Measurements from ENCODE around the gene ABHD14A. TPM values are rescaled to one million over a fixed set of nuclear protein-coding genes. Genes with fewer than 3 reads are reported as not detected.

ABHD14A gene
- total and polyA plus RNA-seq, 2 of the 13 experiments (the other 11 are each of a cell fraction or from before 2014, with no cell fraction given), result 29.5 to 46.9 TPM

DNA sequence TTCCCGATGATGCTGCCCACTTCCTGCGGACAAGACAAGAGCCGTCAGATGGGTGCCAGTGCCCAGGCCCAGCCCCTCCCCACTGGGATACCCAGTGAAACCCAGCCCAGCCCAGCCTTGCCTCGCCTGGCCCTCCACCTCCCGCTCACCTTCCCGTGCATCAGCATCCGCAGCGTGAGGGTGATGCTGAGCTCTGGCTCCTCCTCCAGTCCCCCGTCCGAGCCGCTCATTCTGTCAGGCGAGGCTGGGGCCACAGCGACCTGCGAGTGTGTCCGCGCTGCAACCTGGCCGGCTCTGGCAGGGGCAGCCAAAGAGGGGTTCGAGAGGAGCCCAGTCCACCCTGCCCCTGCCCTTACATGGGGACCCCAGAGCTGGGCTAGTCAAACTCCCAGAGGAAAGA lies 13.9 kb upstream of the ABHD14A start (continued):
- TF ChIP-seq, protein P1, sequence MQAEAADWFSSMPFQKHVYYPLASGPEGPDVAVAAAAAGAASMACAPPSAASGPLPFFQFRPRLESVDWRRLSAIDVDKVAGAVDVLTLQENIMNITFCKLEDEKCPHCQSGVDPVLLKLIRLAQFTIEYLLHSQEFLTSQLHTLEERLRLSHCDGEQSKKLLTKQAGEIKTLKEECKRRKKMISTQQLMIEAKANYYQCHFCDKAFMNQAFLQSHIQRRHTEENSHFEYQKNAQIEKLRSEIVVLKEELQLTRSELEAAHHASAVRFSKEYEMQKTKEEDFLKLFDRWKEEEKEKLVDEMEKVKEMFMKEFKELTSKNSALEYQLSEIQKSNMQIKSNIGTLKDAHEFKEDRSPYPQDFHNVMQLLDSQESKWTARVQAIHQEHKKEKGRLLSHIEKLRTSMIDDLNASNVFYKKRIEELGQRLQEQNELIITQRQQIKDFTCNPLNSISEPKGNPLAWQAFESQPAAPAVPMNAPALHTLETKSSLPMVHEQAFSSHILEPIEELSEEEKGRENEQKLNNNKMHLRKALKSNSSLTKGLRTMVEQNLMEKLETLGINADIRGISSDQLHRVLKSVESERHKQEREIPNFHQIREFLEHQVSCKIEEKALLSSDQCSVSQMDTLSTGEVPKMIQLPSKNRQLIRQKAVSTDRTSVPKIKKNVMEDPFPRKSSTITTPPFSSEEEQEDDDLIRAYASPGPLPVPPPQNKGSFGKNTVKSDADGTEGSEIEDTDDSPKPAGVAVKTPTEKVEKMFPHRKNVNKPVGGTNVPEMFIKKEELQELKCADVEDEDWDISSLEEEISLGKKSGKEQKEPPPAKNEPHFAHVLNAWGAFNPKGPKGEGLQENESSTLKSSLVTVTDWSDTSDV (CRISPR knock-in tag; IDR thresholded peaks at IDR 0.05), result no peak
- no peak for TF ChIP-seq RNF2 (conservative IDR thresholded peaks at IDR 0.05; ENCODE audit: low read depth)

DNA sequence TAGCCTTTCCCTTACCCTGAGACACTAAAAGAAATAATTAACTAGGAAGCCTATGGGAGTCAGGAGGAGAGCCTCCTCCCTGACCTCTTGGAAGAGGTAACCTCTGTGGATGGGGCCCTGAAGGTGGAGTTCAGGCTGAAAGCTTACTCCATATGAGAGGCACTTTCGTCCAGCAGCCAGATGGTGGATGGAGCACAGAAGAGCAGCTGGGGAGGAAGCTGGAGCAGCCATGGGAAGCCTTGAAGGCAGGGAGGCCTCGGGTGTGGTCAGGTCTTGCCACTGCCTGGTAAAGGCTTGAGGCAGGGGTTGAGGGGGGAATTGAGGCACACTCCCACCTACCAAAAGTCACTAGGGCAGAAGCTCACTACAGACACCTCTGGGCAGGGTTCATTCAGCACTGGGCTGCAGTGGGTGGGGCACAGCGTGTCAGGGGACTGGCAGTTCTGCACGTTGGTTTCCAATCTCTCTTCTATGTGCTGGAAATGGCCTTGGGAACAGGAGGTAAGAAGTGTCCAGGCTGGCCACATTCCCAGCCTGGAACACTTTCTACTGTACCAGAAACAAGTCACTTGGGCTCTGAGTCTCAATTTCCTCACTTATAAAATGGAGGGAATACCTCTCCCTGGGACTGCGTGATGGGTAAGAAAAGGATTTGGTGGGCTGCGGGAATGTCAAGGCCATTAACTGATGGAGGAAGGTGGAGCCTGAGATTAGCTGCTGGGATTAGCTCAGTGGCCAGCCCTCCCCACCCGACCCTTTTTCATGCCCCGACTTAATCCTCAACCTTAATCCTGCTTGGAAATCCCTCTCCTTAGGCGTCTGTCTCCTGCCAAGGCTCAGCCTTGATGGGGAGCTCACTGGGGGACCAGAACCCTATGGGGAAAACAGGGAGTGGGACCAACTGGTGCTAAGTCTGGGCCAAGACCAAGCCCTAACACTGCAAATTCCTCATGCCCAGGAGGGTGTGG lies 13.0 kb upstream of the ABHD14A start:
- no peaks in the 10 kb centered on the region for H3K9me3 ChIP-seq (ENCODE audit: low read length)
- no peak for ATAC-seq
- peaks cover 2% of the 10 kb centered on the region for H3K79me2 ChIP-seq (ENCODE audit: insufficient read depth, low read length)
- H3K4me2 ChIP-seq (ENCODE audit: low read depth, low read length), result no peak overlapping the region
- H3K4me1 ChIP-seq (ENCODE audit: insufficient read depth, low read length), result peaks cover 56% of the 10 kb centered on the region
- WGBS (ENCODE audit: low lambda C conversion rate), result 81% methylated on average over 7 of the region's 9 CpGs
- H4K20me1 ChIP-seq (ENCODE audit: insufficient read depth, low read length), result no peaks in the 10 kb centered on the region
- H2AFZ ChIP-seq (ENCODE audit: low read length), result no peak overlapping the region
- peaks cover 4 to 18% of the 10 kb centered on the region in 2 experiments; a peak in 4 of 5 replicates for H3K36me3 ChIP-seq (replicated peaks in 1 of 2; ENCODE audit: control insufficient read depth in 1 of 2, insufficient read depth in 2 of 2, low read length in 2 of 2)
- intact Hi-C loops (cut with micrococcal nuclease; ENCODE audit: unreplicated experiment) (no loop called here), in situ Hi-C loops (cut with HindIII; ENCODE audit: extremely low pct_ligation_motif_present, low pct_unique_long_range_greater_than_20kb) (no loop called here)
- FAIRE-seq, result no peak
- no TSS peak for BruUV-seq (replicated peaks)
- no peak overlapping the region for H3K4me3 ChIP-seq (replicated peaks in 1 of 3; ENCODE audit: insufficient read depth in 1 of 3, low read depth in 2 of 3, low read length in 3 of 3)
- no peak for DNase-seq (ENCODE audit: low spot score)
- no peak overlapping the region for H3K9ac ChIP-seq (ENCODE audit: insufficient read depth, low read depth, low read length)
- ChIA-PET CTCF (ENCODE audit: low intra/inter-chr PET ratio, low total read pairs) (no interaction called here), POLR2A (interaction anchor here (0.8 to 2.0 kb wide), 2 partner anchors 12 to 20 kb away, joined by 3 to 12 read pairs; partner anchors contain the start of genes ABHD14B, PARP3 and RRP9)
- no peak for TF ChIP-seq SP4 (CRISPR knock-in tag; IDR thresholded peaks at IDR 0.05)
- peak; percentile 84 for TF ChIP-seq ZNF263 (CRISPR knock-in tag; IDR thresholded peaks at IDR 0.05)
- no peak overlapping the region for H3K27ac ChIP-seq (ENCODE audit: extremely low read length, insufficient read depth, low read length)
- no peaks in the 10 kb centered on the region for H3K27me3 ChIP-seq (ENCODE audit: control insufficient read depth in 1 of 2, insufficient read depth in 2 of 2, low read length in 2 of 2)

Data from HepG2 (cell line).